ENCODE measurements around the gene C1GALT1.
"Not testable (repeated sequence)": the region's sequence is repeated elsewhere in the genome, so short reads cannot be mapped to it uniquely, and the experiment has no call there.

C1GALT1 gene

GRCh38 chr7:7182156-7183060 lies at the start of gene C1GALT1:
Gene C1GALT1 (plus strand): TSS chr7:7182544. CDS start chr7:7234320, 51,776 bp downstream.
- DNase-seq (ENCODE audit: insufficient read length, low spot score) (peak; percentile 92), FAIRE-seq (peak; percentile 98)

- DNase-seq (ENCODE audit: insufficient read length, low spot score) = no peak
- no peak for FAIRE-seq
These were observed 48.3 kb upstream of the C1GALT1 start for GRCh38 chr7:7134046-7134445.

GRCh38 chr7:7135074-7135473 lies 47.3 kb upstream of the C1GALT1 start:
- DNase-seq (ENCODE audit: insufficient read length, low spot score) (no peak), FAIRE-seq (no peak)

GRCh38 chr7:7135924-7136323 lies 46.4 kb upstream of the C1GALT1 start:
- DNase-seq (ENCODE audit: insufficient read length, low spot score); FAIRE-seq: not testable (repeated sequence)

- FAIRE-seq = no peak
- DNase-seq (ENCODE audit: insufficient read length, low spot score) = no peak
These were observed 45.6 kb upstream of the C1GALT1 start for GRCh38 chr7:7136466-7137381.

- DNase-seq (ENCODE audit: insufficient read length, low spot score) (no peak), FAIRE-seq (peak; percentile 74)
These were observed 43.4 kb upstream of the C1GALT1 start for GRCh38 chr7:7138897-7139296.

- not testable (repeated sequence) for DNase-seq (ENCODE audit: insufficient read length, low spot score); FAIRE-seq
These were observed 38.9 kb upstream of the C1GALT1 start for GRCh38 chr7:7143404-7143803.

GRCh38 chr7:7145151-7145550 lies 37.2 kb upstream of the C1GALT1 start:
- FAIRE-seq = not testable (repeated sequence)

GRCh38 chr7:7146837-7147236 lies 35.5 kb upstream of the C1GALT1 start:
- DNase-seq (ENCODE audit: insufficient read length, low spot score) (no peak), FAIRE-seq (no peak)

More at GRCh38 chr7:7145151-7145550, 37.2 kb upstream of the C1GALT1 start:
- not testable (repeated sequence) for DNase-seq (ENCODE audit: insufficient read length, low spot score)

- DNase-seq (ENCODE audit: insufficient read length, low spot score) = no peak
- FAIRE-seq = no peak
These were observed 33.4 kb upstream of the C1GALT1 start for GRCh38 chr7:7148798-7149481.

- DNase-seq (ENCODE audit: insufficient read length, low spot score) = no peak
- no peak for FAIRE-seq
These were observed 31.1 kb upstream of the C1GALT1 start for GRCh38 chr7:7151285-7151684.

- FAIRE-seq = no peak
- DNase-seq (ENCODE audit: insufficient read length, low spot score) = no peak
These were observed 30.5 kb upstream of the C1GALT1 start for GRCh38 chr7:7151865-7152264.

- no peak for FAIRE-seq
- no peak for DNase-seq (ENCODE audit: insufficient read length, low spot score)
These were observed 30.0 kb upstream of the C1GALT1 start for GRCh38 chr7:7152315-7152714.

GRCh38 chr7:7154355-7154754 lies 28.0 kb upstream of the C1GALT1 start:
- DNase-seq (ENCODE audit: insufficient read length, low spot score); FAIRE-seq: not testable (repeated sequence)

GRCh38 chr7:7156663-7157062 lies 25.7 kb upstream of the C1GALT1 start:
- no peak for DNase-seq (ENCODE audit: insufficient read length, low spot score)
- no peak for FAIRE-seq

- DNase-seq (ENCODE audit: insufficient read length, low spot score) (no peak), FAIRE-seq (no peak)
These were observed 25.0 kb upstream of the C1GALT1 start for GRCh38 chr7:7157177-7157886.

- FAIRE-seq (peak; percentile 51), DNase-seq (ENCODE audit: insufficient read length, low spot score) (no peak)
These were observed 24.5 kb upstream of the C1GALT1 start for GRCh38 chr7:7157887-7158271.

GRCh38 chr7:7159063-7159658 lies 23.2 kb upstream of the C1GALT1 start:
- DNase-seq (ENCODE audit: insufficient read length, low spot score) (no peak), FAIRE-seq (no peak)

- FAIRE-seq (no peak), DNase-seq (ENCODE audit: insufficient read length, low spot score) (no peak)
These were observed 17.8 kb upstream of the C1GALT1 start for GRCh38 chr7:7164591-7164990.

GRCh38 chr7:7165372-7165771 lies 17.0 kb upstream of the C1GALT1 start:
- no peak for FAIRE-seq

More at GRCh38 chr7:7165372-7165771, 17.0 kb upstream of the C1GALT1 start:
- no peak for DNase-seq (ENCODE audit: insufficient read length, low spot score)
